ENCODE measurements around the gene TMOD1.

DNA sequence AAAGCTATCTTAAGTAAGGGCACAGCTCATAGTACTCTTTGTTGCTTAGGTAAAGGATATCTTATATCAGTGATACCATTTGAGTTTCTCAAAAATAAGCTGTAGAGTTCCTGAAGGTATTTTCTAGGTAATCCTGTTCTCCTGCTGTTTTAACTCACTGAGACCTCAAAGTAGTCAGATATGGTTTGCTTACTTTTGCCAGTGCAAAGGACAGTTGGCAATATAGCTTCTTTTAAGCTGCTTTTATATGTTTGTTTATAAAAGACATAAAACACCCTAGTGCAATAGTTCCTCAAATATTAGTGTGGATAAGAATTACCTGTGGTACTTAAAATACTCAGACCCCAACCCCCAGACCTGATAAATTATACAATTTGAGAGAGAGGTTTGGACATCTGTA lies 144.3 kb downstream of the TMOD1 start:
- TF ChIP-seq, protein P1, sequence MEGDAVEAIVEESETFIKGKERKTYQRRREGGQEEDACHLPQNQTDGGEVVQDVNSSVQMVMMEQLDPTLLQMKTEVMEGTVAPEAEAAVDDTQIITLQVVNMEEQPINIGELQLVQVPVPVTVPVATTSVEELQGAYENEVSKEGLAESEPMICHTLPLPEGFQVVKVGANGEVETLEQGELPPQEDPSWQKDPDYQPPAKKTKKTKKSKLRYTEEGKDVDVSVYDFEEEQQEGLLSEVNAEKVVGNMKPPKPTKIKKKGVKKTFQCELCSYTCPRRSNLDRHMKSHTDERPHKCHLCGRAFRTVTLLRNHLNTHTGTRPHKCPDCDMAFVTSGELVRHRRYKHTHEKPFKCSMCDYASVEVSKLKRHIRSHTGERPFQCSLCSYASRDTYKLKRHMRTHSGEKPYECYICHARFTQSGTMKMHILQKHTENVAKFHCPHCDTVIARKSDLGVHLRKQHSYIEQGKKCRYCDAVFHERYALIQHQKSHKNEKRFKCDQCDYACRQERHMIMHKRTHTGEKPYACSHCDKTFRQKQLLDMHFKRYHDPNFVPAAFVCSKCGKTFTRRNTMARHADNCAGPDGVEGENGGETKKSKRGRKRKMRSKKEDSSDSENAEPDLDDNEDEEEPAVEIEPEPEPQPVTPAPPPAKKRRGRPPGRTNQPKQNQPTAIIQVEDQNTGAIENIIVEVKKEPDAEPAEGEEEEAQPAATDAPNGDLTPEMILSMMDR (IDR thresholded peaks at IDR 0.05; ENCODE audit: low read depth, low read length) = no peak
- no peak for TF ChIP-seq EZH2phosphoT487 (IDR thresholded peaks at IDR 0.05; ENCODE audit: low read depth)

Data from OCI-LY3 (cell line).